Right lung (tissue), 5 donors: Measurements from ENCODE around the gene NDUFS5. TPM values are rescaled to one million over a fixed set of nuclear protein-coding genes. Genes with fewer than 3 reads are reported as not detected.
"Not testable (repeated sequence)": the region's sequence is repeated elsewhere in the genome, so short reads cannot be mapped to it uniquely, and the experiment has no call there.

Source experiments
- DNase-seq, 2 donors: peaks; one replicate each; pipeline ENCODE4 v3.0.0-alpha.2; 2013
- polyA plus RNA-seq, 5 donors: library from polyadenylated mRNA; unstranded; fragments of 120-200 nt; gene quantifications; one replicate each; pipeline versions ENCODE4 v1.2.1 to v1.2.3, GENCODE V29; 2013; ENCODE audit warnings: inconsistent platforms in 1 of 5, low replicate concordance in 1 of 5; ENCODE audit not compliant: insufficient read length in 5 of 5, insufficient read depth in 1 of 5

The NDUFS5 gene
- polyA plus RNA-seq, 5 donors, result 216 to 355 (median 229) TPM

GRCh38 chr1:39055213-39055710 is 29.1 kb downstream of the NDUFS5 start:
- not testable (repeated sequence) for DNase-seq

- not testable (repeated sequence) for DNase-seq
These were observed 35.4 kb downstream of the NDUFS5 start for GRCh38 chr1:39061516-39061915.

GRCh38 chr1:39061951-39062350 is 35.8 kb downstream of the NDUFS5 start:
- DNase-seq, result no peak

GRCh38 chr1:39063191-39063590 is 37.0 kb downstream of the NDUFS5 start:
- DNase-seq, result no peak

- no peak for DNase-seq
These were observed 37.6 kb downstream of the NDUFS5 start for GRCh38 chr1:39063775-39064174.

GRCh38 chr1:39065542-39065941 is 39.4 kb downstream of the NDUFS5 start:
- no peak for DNase-seq

- DNase-seq, result not testable (repeated sequence)
These were observed 42.1 kb downstream of the NDUFS5 start for GRCh38 chr1:39068227-39068626.

- DNase-seq, result not testable (repeated sequence)
These were observed 45.4 kb downstream of the NDUFS5 start for GRCh38 chr1:39071557-39071956.

GRCh38 chr1:39076127-39076798 is 50.1 kb downstream of the NDUFS5 start:
- peak; percentile 53 to 56 for DNase-seq

GRCh38 chr1:39076799-39077148 is 50.6 kb downstream of the NDUFS5 start:
- DNase-seq, result no peak

- no peak for DNase-seq
These were observed 54.2 kb downstream of the NDUFS5 start for GRCh38 chr1:39080269-39080826.

- no peak for DNase-seq
These were observed 54.7 kb downstream of the NDUFS5 start for GRCh38 chr1:39080831-39081270.

- no peak for DNase-seq
These were observed 55.3 kb downstream of the NDUFS5 start for GRCh38 chr1:39081271-39082009.

- no peak for DNase-seq
These were observed 56.1 kb downstream of the NDUFS5 start for GRCh38 chr1:39082010-39082799.

- DNase-seq, result no peak
These were observed 56.8 kb downstream of the NDUFS5 start for GRCh38 chr1:39082811-39083576.

GRCh38 chr1:39084191-39084590 is 58.0 kb downstream of the NDUFS5 start:
- DNase-seq, result no peak

Other genes starting within 250 kb of the NDUFS5 start
- gene RRAGC, start 166.6 kb upstream of the NDUFS5 start, polyA plus RNA-seq, result 10 to 100 TPM; 23.8 to 32.3 (median 28.6) TPM
- gene MYCBP, start 153.0 kb upstream of the NDUFS5 start, polyA plus RNA-seq, result 10 to 100 TPM; 20.2 to 28.4 (median 23.8) TPM
- under 1 TPM; 0.12 to 0.58 (median 0.49) TPM for gene GJA9, start 144.8 kb upstream of the NDUFS5 start, polyA plus RNA-seq
- gene RHBDL2, start 84.5 kb upstream of the NDUFS5 start, polyA plus RNA-seq, result 1 to 10 TPM; 1.3 to 1.7 (median 1.5) TPM
- gene AKIRIN1, start 35.1 kb upstream of the NDUFS5 start, polyA plus RNA-seq, result 10 to 100 TPM; 52.7 to 74.5 (median 65.5) TPM
- gene MACF1, start 178.3 kb downstream of the NDUFS5 start, polyA plus RNA-seq, result 100 to 1,000 TPM; 388 to 476 (median 439) TPM